GM13977 (cell line): ENCODE results near the gene SORBS2.
A peak's percentile ranks its signal among the peaks of the same experiment; 100 is the strongest.
"Not testable (repeated sequence)": the region's sequence is repeated elsewhere in the genome, so short reads cannot be mapped to it uniquely, and the experiment has no call there.

Experiments used
- DNase-seq: peaks from one replicate; pipeline ENCODE4 v3.0.0; 2012; ENCODE audit warnings: low spot score
- in situ Hi-C: fragments of 300-500 bp; cut with MboI; formaldehyde crosslinking; loops from one replicate; pipeline ENCODE4 v1.12.0; 2022; ENCODE audit warnings: low sequenced_read_pairs, low pct_unique_long_range_greater_than_20kb, mixed read lengths, inconsistent platforms; ENCODE audit not compliant: unreplicated experiment
- TF ChIP-seq, protein P1 (sequence below): IDR thresholded peaks from 2 replicates; pipeline ENCODE4 v1.5.1; 2012; ENCODE audit warnings: mild to moderate bottlenecking, control low read depth; ENCODE audit not compliant: insufficient read depth; ENCODE audit errors: extremely low read depth, missing control alignments

The SORBS2 gene

GRCh38 chr4:185811509-185812364, at the start of gene SORBS2:
TSS of gene SORBS2 (minus strand) at chr4:185812194. CDS start at chr4:185690571, 121,623 bp downstream.
- peak; percentile 64 for DNase-seq
- TF ChIP-seq, protein P1, sequence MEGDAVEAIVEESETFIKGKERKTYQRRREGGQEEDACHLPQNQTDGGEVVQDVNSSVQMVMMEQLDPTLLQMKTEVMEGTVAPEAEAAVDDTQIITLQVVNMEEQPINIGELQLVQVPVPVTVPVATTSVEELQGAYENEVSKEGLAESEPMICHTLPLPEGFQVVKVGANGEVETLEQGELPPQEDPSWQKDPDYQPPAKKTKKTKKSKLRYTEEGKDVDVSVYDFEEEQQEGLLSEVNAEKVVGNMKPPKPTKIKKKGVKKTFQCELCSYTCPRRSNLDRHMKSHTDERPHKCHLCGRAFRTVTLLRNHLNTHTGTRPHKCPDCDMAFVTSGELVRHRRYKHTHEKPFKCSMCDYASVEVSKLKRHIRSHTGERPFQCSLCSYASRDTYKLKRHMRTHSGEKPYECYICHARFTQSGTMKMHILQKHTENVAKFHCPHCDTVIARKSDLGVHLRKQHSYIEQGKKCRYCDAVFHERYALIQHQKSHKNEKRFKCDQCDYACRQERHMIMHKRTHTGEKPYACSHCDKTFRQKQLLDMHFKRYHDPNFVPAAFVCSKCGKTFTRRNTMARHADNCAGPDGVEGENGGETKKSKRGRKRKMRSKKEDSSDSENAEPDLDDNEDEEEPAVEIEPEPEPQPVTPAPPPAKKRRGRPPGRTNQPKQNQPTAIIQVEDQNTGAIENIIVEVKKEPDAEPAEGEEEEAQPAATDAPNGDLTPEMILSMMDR: no peak
- in situ Hi-C loops: no loop called here

DNA sequence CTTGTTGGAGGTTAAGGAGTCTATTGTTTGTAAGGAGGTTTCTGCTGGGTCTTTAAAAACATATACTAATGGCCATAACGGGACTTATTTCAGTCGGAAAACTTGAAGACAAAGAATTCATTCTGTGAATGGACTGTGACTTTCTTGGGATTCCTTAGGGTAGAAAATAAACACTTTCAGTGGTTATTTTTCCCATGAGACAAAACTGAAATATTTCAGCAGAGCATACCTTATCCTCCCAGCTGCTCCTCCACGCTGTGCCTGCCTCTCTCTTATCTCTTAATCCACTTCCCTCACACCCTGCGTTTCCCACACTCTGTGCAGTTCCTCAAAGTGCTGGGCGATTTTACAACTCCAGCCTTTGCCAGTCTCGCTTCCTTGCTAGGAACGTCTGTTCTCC, 47.1 kb upstream of the SORBS2 start:
- TF ChIP-seq, protein P1: no peak
- no peak for DNase-seq
- in situ Hi-C loops: no loop called here

- not testable (repeated sequence) for DNase-seq
Observed at GRCh38 chr4:185857561-185857960, 45.6 kb upstream of the SORBS2 start.

DNA sequence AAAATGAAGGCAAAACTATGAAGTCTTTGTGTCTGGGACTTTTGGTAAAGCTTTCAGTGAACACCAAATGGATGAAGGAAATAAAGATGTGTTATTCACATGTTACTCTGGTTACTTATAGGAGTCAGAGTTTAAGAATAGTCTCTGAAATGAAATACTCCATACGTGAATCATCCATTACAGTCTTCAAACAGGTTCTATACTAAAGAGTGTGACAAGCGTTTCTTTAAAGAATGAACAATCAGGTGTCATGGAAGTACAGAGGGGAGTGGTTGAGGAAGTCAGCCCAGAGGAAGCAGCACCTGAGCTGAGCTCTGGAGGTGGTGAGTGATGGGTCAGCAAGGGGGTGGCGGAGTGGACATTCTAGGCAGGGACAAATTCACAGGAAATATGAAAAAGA, 41.8 kb upstream of the SORBS2 start:
- no peak for DNase-seq
- TF ChIP-seq, protein P1: no peak
- in situ Hi-C loops: no loop called here

More at GRCh38 chr4:185857561-185857960, 45.6 kb upstream of the SORBS2 start:
- in situ Hi-C loops: not testable (repeated sequence)

DNA sequence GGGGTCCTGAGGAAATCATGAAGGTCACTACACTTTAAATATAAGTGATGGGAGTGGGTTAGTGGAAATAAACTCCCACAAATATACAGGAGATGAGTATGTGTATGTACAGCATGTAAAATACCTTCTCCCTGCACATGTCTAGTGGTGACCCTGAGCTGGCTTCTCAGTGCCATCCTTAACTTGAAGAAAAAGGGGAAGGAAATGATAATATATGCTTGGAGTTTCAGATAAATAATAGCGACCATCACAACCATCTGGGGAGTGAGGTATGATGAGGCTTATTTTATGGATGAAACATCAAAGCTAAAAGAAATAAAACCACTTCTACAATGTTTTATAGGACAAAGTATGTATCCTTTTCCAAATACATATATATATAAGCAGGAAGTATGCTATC, 41.0 kb upstream of the SORBS2 start:
- TF ChIP-seq, protein P1: no peak
- in situ Hi-C loops: no loop called here
- no peak for DNase-seq

GRCh38 chr4:185849664-185850550, 37.9 kb upstream of the SORBS2 start:
- in situ Hi-C loops: no loop called here
- no peak for DNase-seq
- TF ChIP-seq, protein P1: no peak
